Measurements from ENCODE around the gene KAZN. TPM values are rescaled to one million over a fixed set of nuclear protein-coding genes. Genes with fewer than 3 reads are reported as not detected.

Gene KAZN
- total RNA-seq, 1 donor from 2014 or later, result 11.6 TPM

DNA sequence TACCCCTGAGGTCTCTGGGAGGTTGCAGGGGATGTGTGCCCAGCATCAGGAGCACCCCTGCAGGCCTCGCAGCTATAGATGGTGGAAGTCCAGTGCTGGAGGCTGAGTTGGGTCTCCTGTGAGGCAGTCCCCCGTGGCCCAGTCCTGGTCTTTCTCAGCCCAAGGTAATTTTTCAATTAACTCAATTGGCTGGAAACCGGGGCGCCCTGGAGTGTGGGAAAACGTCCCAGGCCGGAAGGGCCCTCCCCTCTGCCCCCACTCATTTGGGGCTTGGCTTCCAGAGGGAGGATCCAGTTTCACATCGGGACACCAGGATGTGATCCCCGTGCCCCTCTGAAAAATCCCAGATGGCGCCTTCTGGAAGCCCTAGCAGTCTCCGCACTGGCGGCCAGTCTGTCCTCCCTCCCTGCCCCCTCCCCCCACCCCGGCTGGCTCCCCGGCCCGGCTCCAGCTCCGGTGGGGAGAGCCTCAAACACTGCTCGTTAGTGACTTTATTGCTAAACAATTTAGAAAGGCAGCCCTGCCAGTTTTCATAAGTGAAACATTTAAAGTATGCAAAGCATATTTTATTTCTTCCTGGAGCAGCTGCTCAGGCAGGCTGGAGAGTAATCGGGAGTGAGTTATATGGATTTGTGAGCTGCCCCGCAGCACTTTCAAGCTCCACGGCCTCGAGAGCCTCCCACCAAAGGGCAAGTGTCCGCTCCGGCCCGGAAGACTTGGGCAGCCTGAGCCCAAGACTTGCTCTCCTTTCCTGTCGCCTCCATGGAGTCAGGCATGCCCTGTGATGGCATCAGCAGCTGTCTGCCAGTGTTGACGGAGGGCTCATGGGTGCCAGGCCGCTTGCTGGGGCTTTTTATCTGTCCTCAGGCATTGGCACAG is 346.9 kb downstream of the KAZN start:
- no peaks in the 10 kb centered on the region for H3K36me3 Mint-ChIP-seq (ENCODE audit: low read depth)
- H3K27ac Mint-ChIP-seq (ENCODE audit: unreplicated experiment), result peak overlapping the region; percentile 62
- no peak overlapping the region for H3K4me3 Mint-ChIP-seq
- H3K9me3 Mint-ChIP-seq, result no peaks in the 10 kb centered on the region
- DNase-seq (ENCODE audit: low read depth, low spot score), result no peak
- H3K27me3 Mint-ChIP-seq (ENCODE audit: low read depth), result peaks cover 2% of the 10 kb centered on the region
- TF ChIP-seq, protein P1, sequence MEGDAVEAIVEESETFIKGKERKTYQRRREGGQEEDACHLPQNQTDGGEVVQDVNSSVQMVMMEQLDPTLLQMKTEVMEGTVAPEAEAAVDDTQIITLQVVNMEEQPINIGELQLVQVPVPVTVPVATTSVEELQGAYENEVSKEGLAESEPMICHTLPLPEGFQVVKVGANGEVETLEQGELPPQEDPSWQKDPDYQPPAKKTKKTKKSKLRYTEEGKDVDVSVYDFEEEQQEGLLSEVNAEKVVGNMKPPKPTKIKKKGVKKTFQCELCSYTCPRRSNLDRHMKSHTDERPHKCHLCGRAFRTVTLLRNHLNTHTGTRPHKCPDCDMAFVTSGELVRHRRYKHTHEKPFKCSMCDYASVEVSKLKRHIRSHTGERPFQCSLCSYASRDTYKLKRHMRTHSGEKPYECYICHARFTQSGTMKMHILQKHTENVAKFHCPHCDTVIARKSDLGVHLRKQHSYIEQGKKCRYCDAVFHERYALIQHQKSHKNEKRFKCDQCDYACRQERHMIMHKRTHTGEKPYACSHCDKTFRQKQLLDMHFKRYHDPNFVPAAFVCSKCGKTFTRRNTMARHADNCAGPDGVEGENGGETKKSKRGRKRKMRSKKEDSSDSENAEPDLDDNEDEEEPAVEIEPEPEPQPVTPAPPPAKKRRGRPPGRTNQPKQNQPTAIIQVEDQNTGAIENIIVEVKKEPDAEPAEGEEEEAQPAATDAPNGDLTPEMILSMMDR (conservative IDR thresholded peaks at IDR 0.05), result no peak
- H3K4me1 Mint-ChIP-seq, result peaks cover 40% of the 10 kb centered on the region

- Mint-ChIP-seq H3K36me3 (ENCODE audit: low read depth) (no peaks in the 10 kb centered on the region), H3K9me3 (no peaks in the 10 kb centered on the region), H3K4me1 (peaks cover 38% of the 10 kb centered on the region), H3K27ac (ENCODE audit: unreplicated experiment) (no peak overlapping the region), H3K27me3 (ENCODE audit: low read depth) (peaks cover 2% of the 10 kb centered on the region), H3K4me3 (no peak overlapping the region)
- no peak for DNase-seq (ENCODE audit: low read depth, low spot score)
- TF ChIP-seq, protein P1 (conservative IDR thresholded peaks at IDR 0.05), result no peak
Measured at GRCh38 chr1:14946011-14946359, 347.5 kb downstream of the KAZN start.

GRCh38 chr1:14946684-14947238 is 348.3 kb downstream of the KAZN start:
- TF ChIP-seq, protein P1 (conservative IDR thresholded peaks at IDR 0.05), result no peak
- Mint-ChIP-seq H3K4me1 (peaks cover 38% of the 10 kb centered on the region), H3K27me3 (ENCODE audit: low read depth) (no peaks in the 10 kb centered on the region), H3K9me3 (no peaks in the 10 kb centered on the region), H3K27ac (ENCODE audit: unreplicated experiment) (no peak overlapping the region), H3K4me3 (no peak overlapping the region), H3K36me3 (ENCODE audit: low read depth) (no peaks in the 10 kb centered on the region)
- no peak for DNase-seq (ENCODE audit: low read depth, low spot score)

GRCh38 chr1:14947421-14947820 is 348.9 kb downstream of the KAZN start:
- H3K4me1 Mint-ChIP-seq, result peaks cover 32% of the 10 kb centered on the region
- H3K27ac Mint-ChIP-seq (ENCODE audit: unreplicated experiment), result no peak overlapping the region
- DNase-seq (ENCODE audit: low read depth, low spot score), result no peak
- no peaks in the 10 kb centered on the region for H3K9me3 Mint-ChIP-seq
- TF ChIP-seq, protein P1 (conservative IDR thresholded peaks at IDR 0.05), result no peak
- no peak overlapping the region for H3K4me3 Mint-ChIP-seq
- H3K36me3 Mint-ChIP-seq (ENCODE audit: low read depth), result no peaks in the 10 kb centered on the region
- no peaks in the 10 kb centered on the region for H3K27me3 Mint-ChIP-seq (ENCODE audit: low read depth)

GRCh38 chr1:14948112-14948652 is 349.7 kb downstream of the KAZN start:
- TF ChIP-seq, protein P1 (conservative IDR thresholded peaks at IDR 0.05), result no peak
- H3K27ac Mint-ChIP-seq (ENCODE audit: unreplicated experiment), result no peak overlapping the region
- H3K4me1 Mint-ChIP-seq, result peaks cover 25% of the 10 kb centered on the region
- no peaks in the 10 kb centered on the region for H3K9me3 Mint-ChIP-seq
- no peak for DNase-seq (ENCODE audit: low read depth, low spot score)
- no peaks in the 10 kb centered on the region for H3K36me3 Mint-ChIP-seq (ENCODE audit: low read depth)
- no peak overlapping the region for H3K4me3 Mint-ChIP-seq
- no peaks in the 10 kb centered on the region for H3K27me3 Mint-ChIP-seq (ENCODE audit: low read depth)

All from neural crest cell (in vitro differentiated cells).